Thoracic aorta (tissue), 2 donors: ENCODE data around the gene BTN3A1. TPM values are rescaled to one million over a fixed set of nuclear protein-coding genes. Genes with fewer than 3 reads are reported as not detected.
A peak's percentile ranks its signal among the peaks of the same experiment; 100 is the strongest.

Experiments used
- ATAC-seq: fragments of 150-250 bp; one replicate; pipeline ENCODE4 v1.8.0; 2017; ENCODE audit warnings: low read depth; ENCODE audit not compliant: insufficient number of reproducible peaks, low FRiP score
- DNase-seq: peaks from one replicate; pipeline ENCODE4 v3.0.0-alpha.2; 2020; ENCODE audit warnings: low spot score
- H3K27ac ChIP-seq, 2 donors: fragments of 200-600 bp; sonication (generic); 1 replicate in 1 of 2; 2 replicates in 1 of 2; pipeline ENCODE4 v1.5.1; 2016; ENCODE audit warnings: mild to moderate bottlenecking in 2 of 2, moderate library complexity in 2 of 2
- H3K27me3 ChIP-seq: fragments of 200-600 bp; sonication (generic); replicated peaks from 2 replicates; pipeline ENCODE4 v1.6.0; 2016; ENCODE audit warnings: mild to moderate bottlenecking; ENCODE audit not compliant: insufficient read depth
- H3K36me3 ChIP-seq: fragments of 200-600 bp; sonication (generic); one replicate; pipeline ENCODE4 v1.5.1; 2016
- H3K4me1 ChIP-seq, 2 donors: fragments of 200-600 bp; sonication (generic); 1 replicate in 1 of 2; 2 replicates in 1 of 2; pipeline versions ENCODE4 v1.5.1 to v1.6.0; 2016; ENCODE audit warnings: low read depth in 2 of 2, mild to moderate bottlenecking in 1 of 2; ENCODE audit not compliant: control insufficient read depth in 1 of 2
- H3K4me3 ChIP-seq: fragments of 200-600 bp; sonication (generic); 2 replicates; pipeline ENCODE4 v1.5.1; 2016; ENCODE audit warnings: mild to moderate bottlenecking
- H3K9me3 ChIP-seq: fragments of 200-600 bp; sonication (generic); 2 replicates; pipeline ENCODE4 v1.5.1; 2016
- total RNA-seq, 2 donors: library from RNA; depleted of rRNA; stranded (reverse); fragments of >200 nt; gene quantifications; one replicate each; pipeline versions ENCODE4 v1.1.0 to v1.2.3, GENCODE V29; 2016
- TF ChIP-seq, protein P1 (sequence below): fragments of 200-600 bp; sonication (generic); IDR thresholded peaks from one replicate; pipeline ENCODE4 v1.5.1; 2019; ENCODE audit warnings: antibody characterized with exemption

The BTN3A1 gene
- total RNA-seq, 2 donors from 2014 or later: 11.9 to 13.5 TPM

GRCh38 chr6:26392932-26393636, 9.0 kb upstream of the BTN3A1 start:
- no peak overlapping the region for H3K4me3 ChIP-seq
- ATAC-seq (no peak), DNase-seq (no peak)
- H3K4me1 ChIP-seq: peaks cover 0 to 6% of the 10 kb centered on the region in 2 donors
- no peaks in the 10 kb centered on the region for H3K9me3 ChIP-seq
- H3K27me3 ChIP-seq: no peaks in the 10 kb centered on the region
- TF ChIP-seq, protein P1, sequence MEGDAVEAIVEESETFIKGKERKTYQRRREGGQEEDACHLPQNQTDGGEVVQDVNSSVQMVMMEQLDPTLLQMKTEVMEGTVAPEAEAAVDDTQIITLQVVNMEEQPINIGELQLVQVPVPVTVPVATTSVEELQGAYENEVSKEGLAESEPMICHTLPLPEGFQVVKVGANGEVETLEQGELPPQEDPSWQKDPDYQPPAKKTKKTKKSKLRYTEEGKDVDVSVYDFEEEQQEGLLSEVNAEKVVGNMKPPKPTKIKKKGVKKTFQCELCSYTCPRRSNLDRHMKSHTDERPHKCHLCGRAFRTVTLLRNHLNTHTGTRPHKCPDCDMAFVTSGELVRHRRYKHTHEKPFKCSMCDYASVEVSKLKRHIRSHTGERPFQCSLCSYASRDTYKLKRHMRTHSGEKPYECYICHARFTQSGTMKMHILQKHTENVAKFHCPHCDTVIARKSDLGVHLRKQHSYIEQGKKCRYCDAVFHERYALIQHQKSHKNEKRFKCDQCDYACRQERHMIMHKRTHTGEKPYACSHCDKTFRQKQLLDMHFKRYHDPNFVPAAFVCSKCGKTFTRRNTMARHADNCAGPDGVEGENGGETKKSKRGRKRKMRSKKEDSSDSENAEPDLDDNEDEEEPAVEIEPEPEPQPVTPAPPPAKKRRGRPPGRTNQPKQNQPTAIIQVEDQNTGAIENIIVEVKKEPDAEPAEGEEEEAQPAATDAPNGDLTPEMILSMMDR: no peak
- H3K36me3 ChIP-seq: peaks cover 10% of the 10 kb centered on the region
- no peak overlapping the region for H3K27ac ChIP-seq

DNA sequence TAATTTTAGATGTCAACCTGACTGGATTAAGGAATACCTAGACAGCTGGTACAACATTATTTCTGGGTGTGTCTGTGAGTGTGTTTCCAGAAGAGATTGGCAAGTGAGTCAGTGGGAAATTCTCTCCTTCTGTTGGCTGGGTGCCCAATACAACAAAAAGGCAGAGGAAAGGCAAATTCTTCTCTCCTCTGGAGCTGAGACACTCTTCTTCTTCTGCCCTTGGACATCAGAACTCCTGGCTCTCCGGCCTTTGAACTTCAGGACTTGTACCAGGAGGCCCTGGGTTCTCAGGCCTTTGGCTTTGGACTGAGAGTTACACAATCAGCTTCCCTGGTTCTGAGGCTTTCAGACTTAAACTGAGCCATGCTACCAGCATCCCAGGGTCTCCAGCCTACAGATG, 7.8 kb upstream of the BTN3A1 start:
- Histone ChIP-seq H3K36me3 (peaks cover 5% of the 10 kb centered on the region), H3K4me3 (no peak overlapping the region), H3K4me1 (peaks cover 0 to 6% of the 10 kb centered on the region in 2 donors), H3K27ac (no peak overlapping the region), H3K9me3 (no peaks in the 10 kb centered on the region), H3K27me3 (no peaks in the 10 kb centered on the region)
- DNase-seq (no peak), ATAC-seq (no peak)
- TF ChIP-seq, protein P1: no peak

GRCh38 chr6:26398555-26398954, 3.5 kb upstream of the BTN3A1 start:
- no peaks in the 10 kb centered on the region for H3K36me3 ChIP-seq
- DNase-seq: no peak
- no peaks in the 10 kb centered on the region for H3K27me3 ChIP-seq
- no peak overlapping the region for H3K27ac ChIP-seq
- H3K4me3 ChIP-seq: no peak overlapping the region
- no peaks in the 10 kb centered on the region for H3K9me3 ChIP-seq
- peaks cover 0 to 19% of the 10 kb centered on the region in 2 donors for H3K4me1 ChIP-seq
- ATAC-seq: no peak
- TF ChIP-seq, protein P1: no peak

DNA sequence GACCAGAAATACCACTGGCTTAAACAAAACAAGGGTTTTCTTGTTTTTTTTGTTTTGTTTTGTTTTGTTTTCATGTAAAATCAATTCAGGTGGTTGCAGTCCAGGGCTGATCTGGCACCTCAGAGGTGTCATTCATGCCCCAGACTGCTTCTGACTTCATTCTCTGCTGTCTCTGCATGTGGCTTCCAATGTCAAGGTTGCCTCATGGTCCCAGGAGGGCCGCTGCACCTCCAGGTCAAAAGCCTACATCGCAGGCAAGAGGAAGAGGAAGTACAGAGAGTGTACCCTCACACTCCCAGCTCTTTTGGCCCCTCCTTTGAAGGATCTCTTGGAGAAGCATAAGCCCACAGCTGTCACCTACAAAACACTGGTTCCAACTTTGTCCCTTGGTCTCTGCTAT, 1.4 kb upstream of the BTN3A1 start:
- DNase-seq (no peak), ATAC-seq (no peak)
- no peaks in the 10 kb centered on the region for H3K27me3 ChIP-seq
- TF ChIP-seq, protein P1: no peak
- no peaks in the 10 kb centered on the region for H3K36me3 ChIP-seq
- no peaks in the 10 kb centered on the region for H3K9me3 ChIP-seq
- H3K27ac ChIP-seq: no peak overlapping the region
- H3K4me3 ChIP-seq: no peak overlapping the region
- H3K4me1 ChIP-seq: peaks cover 0 to 13% of the 10 kb centered on the region in 2 donors

- H3K4me3 ChIP-seq: peak overlapping the region; percentile 75
- H3K27ac ChIP-seq: peak overlapping the region; percentile 1 to 55
- H3K4me1 ChIP-seq: peaks cover 0 to 13% of the 10 kb centered on the region in 2 donors
- ATAC-seq: no peak
- DNase-seq: no peak
- TF ChIP-seq, protein P1: no peak
- H3K36me3 ChIP-seq: no peaks in the 10 kb centered on the region
- H3K27me3 ChIP-seq: no peaks in the 10 kb centered on the region
- no peaks in the 10 kb centered on the region for H3K9me3 ChIP-seq
These were observed 587 bp upstream of the BTN3A1 start for GRCh38 chr6:26401389-26401986.
